ENCODE measurements around the gene APOB. TPM values are rescaled to one million over a fixed set of nuclear protein-coding genes. Genes with fewer than 3 reads are reported as not detected.

The APOB gene
- total RNA-seq, 3 donors from 2014 or later (not counting 1 experiment from before 2014, with no cell fraction given), result not detected

GRCh38 chr2:21026479-21027282, 17.2 kb downstream of the APOB start:
- Histone ChIP-seq H3K4me3 (ENCODE audit: low read length) (no peak overlapping the region), H3K9me3 (ENCODE audit: control insufficient read depth, insufficient read depth, low read length) (no peaks in the 10 kb centered on the region), H3K27ac (ENCODE audit: low read length) (no peak overlapping the region), H3K27me3 (ENCODE audit: control insufficient read depth, insufficient read depth, low read length) (no peaks in the 10 kb centered on the region), H3K4me1 (ENCODE audit: control insufficient read depth, insufficient read depth, low read length) (no peaks in the 10 kb centered on the region), H3K36me3 (ENCODE audit: control insufficient read depth, insufficient read depth, low read length) (no peaks in the 10 kb centered on the region)
- no peak for ATAC-seq
- Mint-ChIP-seq H3K27me3 (ENCODE audit: low read depth in 2 of 2) (peaks cover 0 to 26% of the 10 kb centered on the region in 2 donors), H3K4me3 (no peak overlapping the region), H3K9me3 (no peaks in the 10 kb centered on the region), H3K36me3 (no peaks in the 10 kb centered on the region), H3K4me1 (no peaks in the 10 kb centered on the region), H3K27ac (no peak overlapping the region)
- intact Hi-C loops (cut with micrococcal nuclease), result no loop called here
- DNase-seq, result no peak
- no peak for TF ChIP-seq CTCF (IDR thresholded peaks at IDR 0.05)

GRCh38 chr2:21025690-21026478, 18.0 kb downstream of the APOB start:
- H3K36me3 ChIP-seq (ENCODE audit: control insufficient read depth, insufficient read depth, low read length), result no peaks in the 10 kb centered on the region
- WGBS (ENCODE audit: insufficient coverage), result 83% methylated on average over 10 of the region's 11 CpGs
- Mint-ChIP-seq H3K9me3 (no peaks in the 10 kb centered on the region), H3K27me3 (ENCODE audit: low read depth in 2 of 2) (peaks cover 0 to 19% of the 10 kb centered on the region in 2 donors), H3K4me1 (no peaks in the 10 kb centered on the region), H3K27ac (no peak overlapping the region), H3K4me3 (no peak overlapping the region), H3K36me3 (no peaks in the 10 kb centered on the region)
- no peak for TF ChIP-seq CTCF (IDR thresholded peaks at IDR 0.05)
- H3K4me1 ChIP-seq (ENCODE audit: control insufficient read depth, insufficient read depth, low read length), result no peaks in the 10 kb centered on the region
- ATAC-seq (no peak), DNase-seq (no peak)
- no peak overlapping the region for H3K4me3 ChIP-seq (ENCODE audit: low read length)
- intact Hi-C loops (cut with micrococcal nuclease), result no loop called here
- H3K9me3 ChIP-seq (ENCODE audit: control insufficient read depth, insufficient read depth, low read length), result no peaks in the 10 kb centered on the region
- H3K27me3 ChIP-seq (ENCODE audit: control insufficient read depth, insufficient read depth, low read length), result no peaks in the 10 kb centered on the region
- no peak overlapping the region for H3K27ac ChIP-seq (ENCODE audit: low read length)

- no peaks in the 10 kb centered on the region for H3K36me3 Mint-ChIP-seq
- Histone ChIP-seq H3K27ac (ENCODE audit: low read length) (no peak overlapping the region), H3K27me3 (ENCODE audit: control insufficient read depth, insufficient read depth, low read length) (no peaks in the 10 kb centered on the region), H3K36me3 (ENCODE audit: control insufficient read depth, insufficient read depth, low read length) (no peaks in the 10 kb centered on the region), H3K4me1 (ENCODE audit: control insufficient read depth, insufficient read depth, low read length) (no peaks in the 10 kb centered on the region), H3K4me3 (ENCODE audit: low read length) (no peak overlapping the region), H3K9me3 (ENCODE audit: control insufficient read depth, insufficient read depth, low read length) (no peaks in the 10 kb centered on the region)
- no peak for DNase-seq
- H3K4me3 Mint-ChIP-seq, result no peak overlapping the region
- no peaks in the 10 kb centered on the region for H3K4me1 Mint-ChIP-seq
- no peaks in the 10 kb centered on the region for H3K9me3 Mint-ChIP-seq
- peaks cover 0 to 9% of the 10 kb centered on the region in 2 donors for H3K27me3 Mint-ChIP-seq (ENCODE audit: low read depth in 2 of 2)
- intact Hi-C loops (cut with micrococcal nuclease), result no loop called here
- H3K27ac Mint-ChIP-seq, result no peak overlapping the region
- TF ChIP-seq CTCF (IDR thresholded peaks at IDR 0.05), result no peak
- 90% methylated on average over 7 of the region's 7 CpGs for WGBS (ENCODE audit: insufficient coverage)
- no peak for ATAC-seq
Observed at GRCh38 chr2:21024722-21025389, 19.0 kb downstream of the APOB start.
